HG02571 (cell line): Measurements from ENCODE around the gene FRMD5.
"Not testable (repeated sequence)": the region's sequence is repeated elsewhere in the genome, so short reads cannot be mapped to it uniquely, and the experiment has no call there.

Experiments
- ATAC-seq: cut with Tn5 transposase; IDR thresholded peaks from one replicate; pipeline ENCODE4 v1.9.1; 2021; ENCODE audit warnings: mild to moderate bottlenecking, moderate library complexity; ENCODE audit not compliant: unreplicated experiment

FRMD5 gene

DNA sequence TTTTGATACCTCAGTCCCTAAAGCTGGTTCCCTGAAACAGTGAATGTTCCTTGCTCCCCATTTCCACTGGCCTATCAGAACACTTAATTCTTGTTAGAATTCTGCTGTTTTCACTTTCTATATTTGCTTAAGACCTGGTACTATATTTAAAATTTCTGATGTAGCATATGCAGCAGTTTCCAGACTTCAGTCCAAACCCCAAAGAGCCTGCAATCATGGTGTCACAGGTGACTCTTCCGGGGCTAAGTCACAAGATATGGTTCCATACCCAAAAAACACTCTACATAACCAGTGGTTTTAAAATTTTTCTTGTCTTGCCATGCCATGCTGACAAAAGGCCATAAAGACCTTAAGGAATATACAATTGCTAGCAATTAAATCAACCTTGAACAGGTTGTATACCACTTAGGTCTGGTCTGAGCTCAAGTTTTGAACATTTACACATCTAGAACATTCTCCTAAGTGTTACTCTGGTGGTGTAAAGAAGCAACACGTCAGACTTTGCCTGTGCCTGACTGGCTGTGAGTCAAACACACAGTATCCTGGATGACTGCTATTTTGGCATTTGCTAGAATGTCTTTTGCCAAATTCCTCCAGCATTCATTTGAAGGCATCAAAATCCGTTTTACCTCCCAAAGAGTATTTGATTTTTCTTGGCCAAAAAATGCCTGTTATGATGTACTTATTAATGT lies 160.0 kb downstream of the FRMD5 start:
- no peak for ATAC-seq

DNA sequence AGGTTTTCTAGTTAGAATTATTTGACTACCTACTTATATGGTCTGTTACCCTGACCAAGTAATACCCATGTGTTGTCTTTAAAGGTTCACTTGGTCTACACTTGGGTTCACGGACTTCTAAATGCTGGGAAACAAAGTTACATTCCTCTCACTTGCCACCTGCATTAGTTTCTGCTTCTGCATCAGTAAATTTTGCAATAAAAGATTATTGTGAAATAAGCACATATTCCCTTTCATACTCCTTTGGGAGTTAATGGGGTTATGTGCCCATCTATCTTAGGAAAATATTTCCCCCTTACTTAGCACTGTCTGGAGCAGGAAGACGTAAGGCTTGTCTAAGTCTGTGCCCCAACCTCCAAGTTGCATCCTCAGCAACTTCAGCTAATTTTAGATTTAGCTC lies 160.7 kb downstream of the FRMD5 start:
- no peak for ATAC-seq

DNA sequence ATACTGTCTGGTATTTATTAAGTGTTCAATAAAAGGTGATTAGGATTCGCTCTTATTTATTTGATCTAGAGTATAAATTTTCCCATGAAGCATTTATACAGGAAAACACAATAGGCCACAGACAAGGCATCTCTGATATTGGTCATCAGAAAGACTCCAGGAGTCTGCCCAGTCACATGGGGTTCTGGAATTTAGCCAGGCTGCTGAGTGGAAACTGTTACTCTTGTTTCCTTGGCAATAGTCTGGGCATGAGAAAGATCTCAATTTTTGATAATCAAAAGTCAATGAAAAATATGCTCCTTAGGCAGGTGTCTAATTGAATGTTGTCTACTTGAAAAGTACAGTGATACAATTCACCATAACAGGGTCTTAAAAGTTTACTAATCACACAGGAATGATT lies 161.2 kb downstream of the FRMD5 start:
- no peak for ATAC-seq

DNA sequence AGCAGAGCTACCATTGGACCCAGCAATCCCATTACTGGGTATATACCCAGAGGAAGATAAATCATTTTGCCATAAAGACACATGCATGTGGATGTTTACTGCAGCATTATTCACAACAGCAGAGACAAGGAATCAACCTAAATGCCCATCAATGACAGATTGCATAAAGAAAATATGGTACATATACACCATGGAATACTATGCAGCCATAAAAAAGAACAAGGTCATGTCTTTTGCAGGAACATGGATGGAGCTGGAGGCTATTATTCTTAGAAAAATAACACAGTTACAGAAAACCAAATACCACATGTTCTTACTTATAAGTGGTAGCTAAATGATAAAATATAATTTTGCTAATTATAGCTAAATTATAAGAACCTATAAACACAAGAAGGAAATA lies 162.3 kb downstream of the FRMD5 start:
- ATAC-seq: not testable (repeated sequence)

DNA sequence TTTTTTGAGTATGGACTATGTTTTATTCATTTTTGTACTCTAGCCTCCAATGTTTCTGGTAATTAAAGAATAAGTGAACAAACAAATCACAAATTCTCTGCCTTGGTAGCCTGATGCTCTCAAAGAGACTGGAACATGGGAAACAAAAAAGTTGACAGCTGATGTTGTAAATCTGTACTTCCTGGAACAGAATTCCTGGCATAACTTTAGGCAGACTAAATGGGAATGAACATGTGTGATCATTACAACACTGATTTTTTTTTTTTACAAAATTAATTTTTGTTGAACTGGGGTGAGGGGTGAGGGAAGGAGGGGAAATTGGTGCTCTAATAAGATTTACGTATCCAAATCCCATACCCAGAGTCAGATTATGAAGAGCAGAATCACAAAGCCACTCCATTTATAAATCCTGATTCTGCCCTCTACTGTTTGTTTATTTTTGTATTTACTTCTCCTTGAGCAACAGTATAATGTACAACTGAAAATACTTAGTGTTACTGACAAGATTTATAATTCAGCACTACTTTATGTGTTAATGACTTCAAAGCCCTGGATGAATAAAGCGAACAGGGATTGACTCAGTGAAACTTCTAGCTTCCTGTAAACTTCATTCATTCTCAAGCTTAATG lies 165.0 kb downstream of the FRMD5 start:
- no peak for ATAC-seq

DNA sequence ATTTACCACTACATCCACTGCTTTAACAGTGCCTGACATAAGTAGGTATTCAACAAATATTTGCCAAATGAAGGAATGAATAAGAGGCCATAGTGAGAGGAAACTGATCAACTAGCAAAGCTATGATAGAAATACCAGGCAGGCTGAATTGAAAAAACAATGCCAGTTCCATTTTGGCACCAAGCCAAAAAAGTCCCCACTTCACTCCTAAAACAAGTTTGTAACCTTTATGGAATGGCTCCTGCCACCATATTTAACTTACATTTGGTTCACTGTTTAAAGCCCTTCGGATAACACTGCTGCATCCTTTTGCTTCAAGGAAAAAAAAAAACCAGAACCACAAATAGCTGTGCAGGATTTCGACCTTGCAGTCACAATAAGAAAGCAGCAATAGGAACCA lies 166.1 kb downstream of the FRMD5 start:
- no peak for ATAC-seq

DNA sequence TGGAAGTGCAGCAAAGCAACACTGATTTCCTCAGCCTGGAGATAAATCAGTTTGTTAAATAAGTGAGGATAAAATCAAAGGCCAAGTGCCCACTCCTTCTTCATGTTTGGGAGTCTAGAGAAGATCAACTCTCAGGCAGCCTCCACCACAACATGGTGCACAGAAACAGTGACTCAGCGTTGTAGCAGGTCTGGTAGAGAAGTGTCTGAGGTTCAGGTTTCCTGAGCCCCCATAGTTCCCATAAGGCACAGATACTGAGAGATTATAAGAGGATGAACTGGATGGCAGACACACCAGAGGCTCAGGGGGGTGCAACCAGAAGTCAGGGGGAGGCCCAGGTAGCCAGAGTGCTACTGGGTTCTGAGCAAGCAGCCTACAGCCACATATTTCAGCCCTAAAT lies 166.7 kb downstream of the FRMD5 start:
- ATAC-seq: no peak

DNA sequence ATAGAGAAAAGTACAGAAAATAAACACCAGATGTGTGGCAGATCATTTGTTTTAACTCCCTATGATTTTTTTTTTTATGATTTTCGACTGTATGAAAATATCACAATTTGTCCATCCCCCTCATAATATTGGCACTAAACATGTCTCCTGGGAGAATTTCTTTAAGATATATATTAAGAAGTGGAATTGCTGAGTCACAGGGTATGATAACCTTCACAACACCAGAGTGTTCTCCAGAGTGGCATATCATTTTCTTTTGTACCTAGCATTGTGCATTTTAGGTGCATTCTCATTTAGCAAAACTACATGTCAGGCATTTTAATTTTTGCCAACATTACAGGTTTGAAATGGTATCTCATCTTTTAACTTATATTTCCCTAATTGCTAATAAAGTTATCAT lies 170.9 kb downstream of the FRMD5 start:
- no peak for ATAC-seq

DNA sequence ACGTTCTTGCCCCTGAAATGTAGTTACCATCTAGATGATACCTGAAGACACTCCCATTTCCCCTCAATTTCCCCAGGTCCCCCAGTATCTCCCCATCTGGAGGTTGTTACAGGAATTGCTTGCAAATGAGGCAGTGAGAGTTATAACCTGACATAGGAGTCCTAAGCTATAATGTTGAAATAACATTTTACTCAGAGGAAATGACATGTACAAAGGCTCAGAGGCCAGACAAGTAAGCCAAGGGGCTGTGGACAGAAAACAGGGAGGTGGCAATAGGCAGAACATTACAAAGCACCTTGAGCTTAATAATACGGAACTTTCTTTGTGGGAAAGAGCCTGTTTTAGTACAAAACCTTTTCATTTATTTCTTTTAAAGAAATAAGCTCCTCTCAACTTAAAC lies 171.9 kb downstream of the FRMD5 start:
- ATAC-seq: no peak

DNA sequence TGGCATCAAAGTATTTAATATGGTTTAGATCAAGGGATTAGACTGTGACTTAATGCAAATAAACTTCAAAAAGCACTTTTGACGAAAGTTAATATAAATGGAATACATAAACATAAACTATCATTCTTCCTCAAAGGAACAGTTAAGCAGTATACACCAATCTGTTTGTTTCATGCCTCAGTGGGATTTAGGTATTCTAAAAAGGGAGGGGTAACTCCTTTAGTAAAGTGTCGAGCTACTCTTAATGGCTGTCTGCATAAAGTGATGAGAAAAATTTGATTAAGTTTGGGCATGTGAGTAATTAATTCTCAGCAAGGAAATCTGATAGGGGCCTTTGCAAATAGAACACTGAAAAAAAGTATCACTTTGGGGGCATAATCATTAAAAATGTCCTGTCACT lies 176.9 kb downstream of the FRMD5 start:
- ATAC-seq: no peak

DNA sequence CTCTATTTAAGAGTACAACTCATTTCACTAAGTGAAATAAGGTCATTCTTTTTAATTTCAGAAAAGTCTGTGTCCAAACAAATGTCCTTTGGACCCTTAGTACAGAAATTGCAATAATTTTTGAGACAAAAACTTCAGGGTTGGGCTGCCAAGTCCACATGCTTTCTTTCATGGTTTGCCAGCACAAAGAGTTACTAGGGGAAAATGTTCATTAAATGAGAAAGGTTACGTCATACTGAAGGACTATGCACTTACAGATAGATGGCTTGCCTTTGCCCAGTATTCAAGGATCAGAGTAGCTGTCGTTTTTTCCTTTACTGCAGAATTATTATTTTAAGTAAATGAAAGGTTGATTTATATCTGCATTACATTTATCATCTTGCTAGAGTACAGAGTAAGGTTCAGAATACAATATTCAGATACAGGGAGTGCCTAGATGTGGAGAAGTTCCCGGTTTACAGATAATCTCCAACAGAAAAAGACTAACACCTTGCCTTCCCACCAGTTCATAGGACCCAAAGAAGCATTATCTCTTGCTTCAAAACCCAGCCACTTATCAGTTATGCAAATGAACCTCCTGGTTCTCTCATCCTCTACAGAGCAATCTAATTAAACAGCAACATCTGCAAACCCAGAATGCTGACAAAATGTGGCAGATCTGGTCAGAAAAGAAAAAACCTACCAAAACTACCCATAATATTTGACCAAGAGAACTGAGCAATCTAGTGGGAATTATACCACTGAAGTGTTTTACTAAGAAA lies 179.3 kb downstream of the FRMD5 start:
- ATAC-seq: no peak

DNA sequence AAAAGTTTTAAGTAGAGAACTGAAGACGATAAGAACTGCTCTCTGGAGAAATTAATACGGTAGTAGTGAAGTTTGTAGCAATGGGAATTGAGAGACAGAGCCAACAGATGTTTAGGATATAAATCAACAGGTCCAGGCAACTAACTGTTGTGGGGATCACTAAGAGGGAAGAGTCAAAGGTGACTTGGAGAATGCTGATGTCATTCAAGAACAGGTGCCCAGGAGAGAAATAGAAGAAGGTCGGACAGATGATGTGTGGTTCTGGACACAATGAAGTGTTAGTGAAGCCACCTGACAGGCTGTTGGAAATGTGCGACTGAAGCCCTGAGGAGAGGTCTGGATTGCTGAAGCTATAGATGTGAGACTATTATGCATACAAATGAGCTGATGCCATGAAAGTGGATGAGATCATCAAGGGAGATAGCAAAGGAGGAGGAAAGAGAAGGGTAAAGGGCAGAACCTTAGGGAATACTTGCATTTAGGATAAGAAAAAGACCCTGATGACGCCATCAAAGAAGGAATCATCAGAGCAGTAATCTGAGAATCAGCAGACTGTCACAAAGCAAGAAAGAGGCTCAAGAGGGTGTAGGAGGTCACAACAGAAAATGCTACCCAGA lies 183.7 kb downstream of the FRMD5 start:
- ATAC-seq: no peak

DNA sequence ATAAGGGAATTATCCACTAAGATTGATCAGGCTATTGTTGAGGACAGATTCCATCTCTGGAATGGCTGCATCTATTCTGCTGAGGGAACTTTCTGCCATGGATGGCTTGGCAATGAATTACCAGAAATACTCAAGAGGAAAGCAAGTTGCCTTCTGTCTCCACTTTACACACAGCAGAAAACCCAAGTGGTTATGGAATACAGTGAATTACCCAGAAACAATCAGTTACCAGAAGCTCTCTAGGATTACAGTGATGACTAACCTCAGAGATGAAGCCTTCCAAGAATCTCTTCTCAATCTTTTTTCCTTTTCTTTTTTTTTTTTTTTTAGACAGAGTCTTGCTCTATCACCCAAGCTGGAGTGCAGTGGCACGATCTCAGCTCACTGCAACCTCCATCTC lies 185.0 kb downstream of the FRMD5 start:
- no peak for ATAC-seq

DNA sequence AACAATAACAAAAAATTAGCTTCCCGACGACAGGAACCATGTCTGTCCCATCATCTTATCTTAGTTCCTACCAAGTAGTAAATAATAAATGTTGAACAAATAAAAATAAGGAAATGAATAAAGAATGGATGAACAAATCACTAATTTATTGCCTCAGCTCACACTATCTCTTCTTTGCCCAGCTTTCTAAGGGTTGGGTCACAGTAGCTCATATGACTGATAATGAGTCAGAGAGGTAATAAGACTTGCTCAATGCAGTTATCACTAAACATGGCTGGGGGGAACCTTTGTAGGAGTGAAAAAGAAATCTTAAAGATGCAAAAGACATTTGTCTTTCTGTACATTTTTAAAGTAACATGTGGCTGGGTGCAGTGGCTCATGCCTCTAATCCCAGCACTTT lies 186.0 kb downstream of the FRMD5 start:
- no peak for ATAC-seq

DNA sequence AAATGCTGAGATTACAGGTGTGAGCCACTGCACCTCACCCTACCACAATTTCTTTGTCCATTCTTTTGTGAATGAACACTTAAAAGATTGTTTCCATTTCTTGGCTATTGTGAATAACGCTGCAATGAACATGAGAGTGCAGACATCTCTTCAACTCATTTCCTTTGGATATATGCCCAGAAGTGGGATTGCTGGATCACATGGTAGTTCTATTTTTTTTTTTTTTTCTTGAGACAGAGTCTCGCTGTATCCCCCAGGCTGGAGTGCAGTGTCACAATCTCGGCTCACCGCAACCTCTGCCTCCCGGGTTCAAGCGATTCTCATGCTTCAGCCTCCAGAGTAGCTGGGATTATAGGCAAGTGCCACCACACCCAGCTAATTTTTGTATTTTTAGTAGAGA lies 194.8 kb downstream of the FRMD5 start:
- ATAC-seq: not testable (repeated sequence)

DNA sequence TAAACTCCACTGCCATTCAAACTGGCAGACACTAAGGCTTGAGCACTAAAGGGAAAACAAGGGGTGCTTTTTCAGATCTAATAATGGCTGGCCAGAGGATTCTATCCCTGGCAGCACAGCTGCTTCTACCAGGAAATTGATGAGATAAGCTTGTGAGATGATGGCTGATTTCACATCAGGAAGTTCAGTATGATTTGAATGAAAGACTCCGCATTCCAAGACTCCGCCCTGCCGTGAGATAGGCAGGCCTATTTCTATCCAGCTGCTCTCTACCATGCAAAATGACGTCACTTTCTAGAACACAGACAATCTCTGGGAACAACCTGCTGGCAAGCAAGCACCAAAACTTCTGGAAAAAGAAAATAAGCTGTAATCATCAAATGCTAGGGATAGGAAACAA lies 196.5 kb downstream of the FRMD5 start:
- no peak for ATAC-seq

DNA sequence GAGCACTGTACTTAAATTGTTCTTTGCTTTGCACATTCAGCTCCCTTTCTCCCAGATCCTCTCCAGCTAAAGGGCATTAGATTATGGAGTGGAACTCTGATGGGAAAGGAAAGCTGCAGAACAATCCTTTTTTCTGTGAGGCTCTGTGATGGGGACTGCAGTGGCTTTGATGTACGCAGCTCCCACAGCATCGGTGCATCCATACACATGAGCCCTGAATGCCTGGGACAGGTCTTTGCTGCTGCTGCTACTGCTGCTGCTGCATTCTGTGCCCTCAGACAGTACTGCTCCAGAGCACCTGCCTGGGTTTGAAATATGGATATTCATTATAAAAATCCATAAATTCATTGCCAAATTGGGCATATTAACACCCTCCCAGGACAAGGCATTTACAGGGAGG lies 203.9 kb downstream of the FRMD5 start:
- ATAC-seq: no peak

DNA sequence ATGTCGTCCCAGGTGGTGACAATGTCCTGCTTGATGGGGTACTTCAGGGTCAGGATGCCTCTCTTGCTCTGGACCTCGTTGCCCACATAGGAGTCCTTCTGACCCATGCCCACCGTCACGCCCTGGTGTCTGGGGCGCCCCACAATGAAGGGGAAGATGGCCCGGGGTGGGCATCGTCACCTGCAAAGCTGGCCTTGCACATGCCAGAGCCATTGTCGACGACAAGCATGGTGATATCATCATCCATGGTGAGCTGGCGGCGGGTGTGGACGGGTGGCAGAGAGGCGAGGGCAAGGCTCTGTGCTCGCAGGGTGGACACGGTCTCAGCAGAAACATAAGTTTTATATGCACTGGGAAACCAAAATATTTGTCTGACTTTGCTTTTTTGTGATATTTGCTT lies 205.1 kb downstream of the FRMD5 start:
- ATAC-seq: no peak

DNA sequence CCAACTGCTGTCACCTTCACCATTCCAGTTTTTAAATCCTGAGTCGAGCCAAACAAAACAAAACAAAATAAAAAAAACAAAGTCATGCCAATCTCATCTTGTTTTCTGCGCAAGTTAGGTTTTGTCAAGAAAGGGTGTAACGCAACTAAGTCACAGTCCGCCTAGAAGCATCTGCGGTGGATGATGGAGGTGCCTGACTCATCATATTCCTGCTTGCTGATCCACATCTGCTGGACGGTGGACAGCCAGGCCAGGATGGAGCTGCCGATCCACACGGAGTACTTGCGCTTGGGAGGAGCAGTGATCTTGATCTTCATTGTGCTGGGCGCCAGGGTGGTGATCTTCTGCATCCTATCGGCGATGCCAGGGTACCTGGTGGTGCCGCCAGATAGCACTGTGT lies 206.2 kb downstream of the FRMD5 start:
- ATAC-seq: no peak

DNA sequence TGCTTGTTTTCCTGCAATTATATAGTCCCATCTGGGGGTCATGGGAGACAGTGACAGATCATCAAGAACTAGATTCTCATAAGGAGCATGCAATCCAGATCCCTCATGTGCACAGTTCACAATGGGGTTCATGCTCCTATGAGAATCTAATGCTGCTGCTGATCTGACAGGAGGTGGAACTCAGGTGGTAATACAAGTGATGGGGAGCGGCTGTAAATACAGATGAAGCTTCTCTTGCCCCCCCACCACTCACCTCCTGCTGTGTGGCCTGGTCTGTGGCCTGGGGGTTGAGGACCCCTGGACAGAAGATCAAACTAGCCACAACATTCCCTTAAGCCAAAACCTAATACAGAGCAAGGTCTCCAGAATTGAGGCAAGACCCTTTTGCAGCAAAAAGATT lies 207.1 kb downstream of the FRMD5 start:
- no peak for ATAC-seq

DNA sequence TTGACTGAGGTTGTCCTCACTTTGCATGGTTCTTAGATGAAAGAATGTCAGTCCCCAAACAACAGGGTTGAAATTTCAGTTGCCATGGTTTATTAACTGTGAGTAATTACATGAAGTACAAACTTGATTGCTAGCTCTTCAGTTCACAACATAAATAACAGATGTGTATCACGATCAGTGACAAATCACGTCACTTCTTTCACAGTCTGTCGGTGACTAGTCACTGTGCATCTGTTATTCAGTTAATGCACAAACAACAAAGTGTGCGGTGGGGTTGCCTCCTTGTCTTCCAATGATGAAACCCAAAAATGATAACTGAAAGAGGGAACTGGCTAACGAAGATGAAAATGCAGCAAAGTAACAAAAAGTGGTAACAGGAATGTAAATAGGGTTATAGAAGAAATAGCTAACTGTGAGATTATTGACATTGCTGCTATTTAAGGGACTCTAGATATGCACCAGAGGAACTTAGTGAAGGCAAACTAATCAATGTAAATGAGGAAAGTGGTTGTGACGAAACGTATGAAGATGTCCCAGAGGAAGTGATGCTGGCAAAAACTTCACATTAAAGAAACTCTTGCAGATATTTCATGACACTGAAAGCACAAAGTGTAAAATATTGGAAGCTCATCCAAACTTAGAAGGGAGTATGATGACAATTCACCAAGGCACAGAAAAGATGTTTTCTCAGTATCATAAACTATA lies 208.9 kb downstream of the FRMD5 start:
- no peak for ATAC-seq
